ENCODE results near the gene GPATCH4.
"Not testable (repeated sequence)": the region's sequence is repeated elsewhere in the genome, so short reads cannot be mapped to it uniquely, and the experiment has no call there.

Gene GPATCH4

DNA sequence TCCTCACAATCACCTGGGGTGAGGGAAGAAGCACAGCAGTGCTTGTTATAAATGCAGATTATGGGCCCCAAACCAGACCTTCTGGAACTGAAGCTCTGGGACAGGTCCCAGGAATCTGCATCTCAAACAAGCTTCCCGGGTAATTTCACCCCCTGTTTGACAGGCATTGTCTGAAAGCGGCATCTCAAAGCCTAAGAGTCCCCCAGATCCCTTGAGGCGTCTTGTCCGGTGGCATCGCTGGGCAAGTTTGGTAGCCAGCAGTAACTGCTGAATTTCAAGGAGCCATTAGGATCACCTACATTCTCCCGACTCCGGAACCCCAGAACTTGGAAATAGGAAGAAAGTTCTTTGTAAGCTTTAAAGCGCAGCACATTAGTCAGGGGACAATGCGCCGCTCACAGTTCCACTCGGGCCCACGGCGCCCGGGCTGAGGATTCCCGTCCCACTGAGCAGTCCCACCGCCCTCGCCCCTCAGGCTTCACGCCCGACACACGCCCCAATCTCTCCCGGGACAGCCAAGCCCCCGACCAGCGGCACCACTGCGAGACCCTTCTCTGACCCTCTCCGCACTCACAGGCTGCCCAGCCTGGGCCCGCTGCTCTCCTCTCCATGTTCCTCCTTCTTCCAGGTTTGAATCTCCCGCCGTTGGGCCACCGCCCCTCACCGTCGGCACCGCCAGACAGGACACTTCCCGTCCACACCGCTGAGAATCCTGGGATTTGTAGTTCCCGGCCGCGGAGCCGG is 29.2 kb downstream of the GPATCH4 start, which contains the start of gene IQGAP3:
Gene IQGAP3 (minus strand): TSS at position 647 of the 744 bp plus-strand sequence. CDS start 36 bp downstream, at position 611.
- peak; percentile 74 for DNase-seq

- DNase-seq = no peak
Measured at GRCh38 chr1:156571261-156571852, 29.9 kb downstream of the GPATCH4 start.

DNA sequence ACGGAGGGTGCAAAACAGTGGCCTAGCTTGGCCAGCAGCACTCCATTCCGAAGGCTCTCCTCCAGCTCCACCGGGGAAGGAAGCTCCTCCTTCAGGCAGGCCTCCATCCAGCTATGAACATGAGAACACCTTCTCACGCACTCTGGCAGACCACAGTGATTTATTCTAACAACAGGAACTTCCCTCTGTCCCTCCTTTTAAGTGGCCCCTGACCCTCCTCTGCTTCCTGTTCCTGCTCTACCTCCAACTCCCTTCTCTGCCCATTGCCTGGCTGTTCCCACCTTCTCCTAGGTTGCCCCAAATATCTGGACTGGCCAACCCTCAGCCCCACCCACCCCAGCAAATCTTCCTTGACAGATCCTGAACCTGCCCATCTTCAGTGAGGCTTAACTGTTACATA is 34.8 kb downstream of the GPATCH4 start:
- no peak for DNase-seq

GRCh38 chr1:156565519-156565918 is 35.8 kb downstream of the GPATCH4 start:
- DNase-seq = no peak

DNA sequence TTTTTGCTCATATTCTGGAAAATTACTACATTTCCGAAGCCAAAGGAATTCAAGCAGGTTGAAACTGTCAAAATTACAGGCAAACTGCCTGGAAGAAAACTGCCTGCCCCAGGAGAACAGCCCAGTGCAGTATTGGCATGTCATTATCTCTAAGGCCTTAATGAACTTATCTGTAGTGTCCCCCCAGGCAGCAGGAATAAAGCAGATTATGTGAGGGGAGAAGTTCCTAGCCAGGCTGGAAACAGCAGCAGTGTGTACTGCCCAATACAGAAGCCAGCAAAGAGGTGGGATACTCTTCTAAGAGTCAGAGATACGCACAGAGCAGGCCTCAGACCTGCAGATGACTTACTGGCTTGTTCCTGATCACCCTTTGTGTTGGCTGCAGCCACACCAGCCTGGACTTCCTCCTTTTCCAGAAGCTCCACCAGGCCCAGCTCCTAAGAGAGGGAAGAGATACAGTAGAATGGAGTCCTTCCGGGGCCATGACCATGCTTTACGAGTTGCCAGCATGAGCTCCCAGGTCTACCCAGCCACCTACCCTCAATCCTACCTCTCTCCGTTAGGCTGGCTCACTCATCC is 40.6 kb downstream of the GPATCH4 start:
- DNase-seq = no peak

GRCh38 chr1:156559797-156560385 is 41.4 kb downstream of the GPATCH4 start:
- DNase-seq = no peak

DNA sequence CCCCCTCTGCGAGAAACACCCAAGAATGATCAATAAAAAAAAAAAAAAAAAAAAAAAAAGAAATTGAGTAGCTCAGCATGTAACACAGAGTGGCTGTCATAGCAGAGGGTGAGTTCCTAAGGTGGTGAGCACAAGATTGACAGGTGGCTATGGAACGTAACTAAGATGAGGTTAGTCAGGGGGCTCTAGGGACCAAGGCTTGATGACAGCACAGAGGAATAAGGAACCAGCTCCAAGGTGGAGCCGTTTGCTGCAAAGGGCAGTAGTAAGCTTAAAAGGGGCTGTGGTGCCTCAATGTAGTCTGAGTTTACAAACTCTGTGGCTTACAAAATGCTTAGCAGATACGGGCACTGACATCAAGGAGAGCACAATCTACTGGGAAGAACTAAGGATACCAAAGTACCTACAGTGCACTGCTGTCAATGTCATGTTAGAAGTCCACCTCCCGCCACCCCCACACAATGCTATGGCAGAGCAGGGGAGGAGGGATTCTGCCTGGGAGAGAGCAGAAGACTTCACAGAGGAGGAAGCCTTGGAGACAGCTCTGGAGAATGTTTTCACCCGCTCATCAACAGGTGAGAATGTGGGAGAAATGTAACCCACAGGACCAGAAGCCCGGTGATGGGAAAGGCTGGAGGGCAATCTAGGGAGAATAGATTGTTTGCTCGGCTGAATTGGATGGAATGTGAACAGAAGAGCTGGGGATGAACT is 42.0 kb downstream of the GPATCH4 start:
- no peak for DNase-seq

- no peak for DNase-seq
Measured at GRCh38 chr1:156556354-156556753, 44.9 kb downstream of the GPATCH4 start.

DNA sequence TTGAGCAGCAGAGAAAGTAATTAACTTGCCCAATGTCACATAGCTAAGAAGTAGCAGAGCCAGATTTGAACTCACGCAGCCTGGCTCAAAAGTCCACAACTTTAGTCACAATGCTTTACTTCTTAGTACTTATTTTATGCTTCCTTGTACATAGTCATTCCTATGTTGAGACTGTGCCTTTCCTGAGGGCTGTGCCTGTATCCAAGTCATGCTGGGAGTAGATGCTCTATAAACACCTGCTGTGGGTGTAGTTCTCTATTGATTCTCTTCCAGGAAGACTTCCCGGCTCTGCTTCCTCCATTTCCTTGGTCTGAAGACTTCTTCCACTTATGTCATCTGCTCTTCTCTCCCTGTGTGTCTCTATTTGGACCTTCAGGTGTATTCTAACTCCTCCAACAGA is 45.6 kb downstream of the GPATCH4 start:
- no peak for DNase-seq

DNA sequence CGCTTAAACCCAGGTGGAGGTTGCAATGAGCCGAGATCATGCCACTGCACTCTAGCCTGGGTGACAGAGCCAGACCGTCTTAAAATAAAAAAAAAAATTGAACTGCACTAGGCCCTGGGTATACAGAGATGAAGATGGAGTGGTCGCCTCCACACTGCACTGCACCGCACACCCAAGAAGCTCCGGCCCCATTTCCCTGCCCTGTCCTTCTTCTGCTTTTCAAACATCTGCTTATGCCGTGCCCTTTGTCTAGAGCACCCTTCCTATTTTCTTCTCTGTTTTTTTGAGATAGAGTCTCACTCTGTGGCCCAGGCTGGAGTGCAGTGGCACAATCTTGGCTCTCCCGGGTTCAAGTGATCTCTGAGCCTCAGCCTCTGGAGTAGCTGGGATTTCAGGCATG is 46.3 kb downstream of the GPATCH4 start:
- no peak for DNase-seq

DNA sequence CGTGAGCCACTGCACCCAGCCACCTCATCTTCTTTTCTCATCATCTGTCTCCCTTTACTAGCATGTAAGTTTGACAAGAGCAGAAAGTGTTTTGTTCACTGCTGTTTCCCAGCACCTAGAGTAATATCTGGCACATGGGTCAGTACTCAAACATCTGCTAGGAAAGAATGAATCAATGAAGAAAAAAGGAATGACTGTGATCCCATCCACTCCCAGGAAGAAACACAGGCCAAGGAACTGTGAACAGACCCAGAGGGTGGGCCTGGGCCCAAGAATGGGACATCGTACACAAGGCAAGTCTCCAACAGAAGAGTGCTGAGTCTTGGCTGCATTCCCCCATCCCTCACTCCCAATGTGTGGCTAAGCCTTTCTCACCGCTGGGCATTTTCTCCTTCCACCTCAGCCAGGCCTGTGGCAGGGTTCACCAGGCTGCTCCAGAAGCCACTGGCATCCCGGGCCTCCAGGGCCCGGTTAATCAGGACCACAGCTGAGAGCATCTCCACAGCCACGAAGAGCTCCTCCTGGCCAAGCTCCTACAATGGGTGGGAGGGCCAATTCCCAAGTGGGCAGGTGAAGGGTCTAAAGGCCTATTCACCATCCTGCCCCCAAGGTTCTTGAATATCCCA is 47.3 kb downstream of the GPATCH4 start:
- DNase-seq = no peak

DNA sequence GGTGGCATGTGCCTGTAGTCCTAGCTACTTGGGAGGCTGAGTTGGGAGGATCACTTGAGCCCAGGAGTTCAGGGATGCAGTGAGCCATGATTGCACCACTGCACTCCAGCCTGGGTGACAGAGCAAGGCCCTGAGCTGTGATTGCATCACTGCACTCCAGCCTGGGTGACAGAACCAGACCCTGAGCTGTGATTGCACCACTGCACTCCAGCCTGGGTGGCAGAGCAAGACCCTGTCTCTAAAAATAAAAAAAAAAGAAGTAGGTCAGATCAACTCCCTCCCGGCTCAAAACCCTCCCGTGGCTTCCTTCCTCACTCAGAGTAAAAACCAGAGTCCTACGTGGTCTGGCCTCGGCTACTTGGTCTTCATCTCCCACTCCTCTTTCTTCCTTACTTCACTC is 48.3 kb downstream of the GPATCH4 start:
- not testable (repeated sequence) for DNase-seq

GRCh38 chr1:156552518-156552917 is 48.8 kb downstream of the GPATCH4 start:
- DNase-seq = no peak

DNA sequence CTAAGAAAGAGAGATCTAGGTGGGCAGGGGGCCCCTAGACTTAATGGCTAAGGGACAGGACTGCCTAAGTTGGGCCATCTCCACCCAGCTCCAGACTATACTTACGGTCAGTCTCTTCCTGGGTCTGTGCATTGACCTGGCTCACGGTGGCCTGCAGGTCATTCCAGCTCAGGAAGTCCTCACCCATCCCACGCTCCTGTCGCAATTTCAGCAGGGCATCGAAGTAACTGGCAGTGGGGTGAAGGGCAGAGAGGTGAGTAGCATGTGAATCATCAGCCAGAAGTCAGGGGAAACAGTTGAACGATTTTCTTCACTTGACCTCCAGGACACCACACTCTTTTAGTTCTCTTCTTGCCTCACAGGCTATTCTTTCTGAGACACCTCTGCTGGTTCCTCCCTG is 49.4 kb downstream of the GPATCH4 start:
- DNase-seq = no peak

- DNase-seq = no peak
Measured at GRCh38 chr1:156551066-156551643, 50.1 kb downstream of the GPATCH4 start.

- DNase-seq = no peak
Measured at GRCh38 chr1:156550346-156550745, 50.9 kb downstream of the GPATCH4 start.

DNA sequence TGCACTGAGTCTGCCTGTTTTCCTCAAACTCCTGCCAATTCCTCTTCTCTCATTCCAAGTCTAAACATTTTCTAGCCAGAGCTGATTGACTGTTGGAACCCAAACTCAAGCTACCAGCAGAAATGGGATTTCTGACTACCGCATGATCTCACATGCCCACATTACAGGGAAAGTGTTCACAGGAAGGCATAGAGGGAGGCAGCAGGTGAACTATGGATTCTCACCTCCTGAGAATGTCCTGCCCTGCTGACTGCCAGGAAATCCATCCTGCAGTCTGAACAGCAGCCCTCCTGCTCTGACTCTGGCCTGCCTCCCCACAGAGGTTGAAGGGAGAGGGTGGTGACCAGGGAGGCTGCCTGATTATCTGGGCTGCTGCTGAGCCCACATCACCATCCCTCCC is 51.4 kb downstream of the GPATCH4 start:
- DNase-seq = no peak

DNA sequence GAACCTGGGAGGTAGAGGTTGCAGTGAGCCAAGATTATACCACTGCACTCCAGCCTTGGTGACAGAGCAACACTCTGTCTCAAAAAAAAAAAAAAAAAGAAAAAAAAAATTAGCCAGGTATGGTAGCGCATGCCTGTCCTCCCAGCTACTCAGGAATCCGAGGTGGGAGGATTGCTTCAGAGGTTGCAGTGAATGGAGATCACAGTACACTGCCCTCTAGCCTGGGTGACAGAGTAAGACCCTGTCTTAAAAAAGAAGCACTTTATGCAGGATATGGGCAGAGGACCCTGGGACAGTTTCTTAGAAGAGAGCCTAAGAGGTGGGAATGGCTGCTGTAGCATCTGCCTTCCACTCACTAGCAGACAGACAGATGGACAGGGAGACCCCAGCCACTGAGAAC is 51.9 kb downstream of the GPATCH4 start:
- DNase-seq = no peak

DNA sequence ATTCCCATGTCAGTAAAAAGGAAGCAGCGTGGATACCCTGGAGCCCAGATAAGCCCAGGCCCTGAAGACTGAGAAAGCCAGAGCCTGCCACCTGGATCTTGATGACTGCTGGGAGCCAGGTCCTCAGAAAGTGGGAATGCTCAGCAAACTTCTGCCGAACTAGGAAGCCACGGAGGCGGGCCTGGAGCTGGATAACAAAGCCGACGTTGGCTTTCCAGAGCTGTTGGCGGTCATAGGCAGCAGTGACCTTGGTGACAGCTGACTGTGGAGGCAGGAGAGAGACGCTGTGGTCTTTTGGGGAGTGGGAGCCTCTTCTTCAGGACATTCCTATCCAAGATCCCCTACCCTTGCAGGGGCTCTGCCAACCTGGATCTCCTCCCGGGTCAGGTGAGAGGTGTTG is 53.3 kb downstream of the GPATCH4 start:
- no peak for DNase-seq

DNA sequence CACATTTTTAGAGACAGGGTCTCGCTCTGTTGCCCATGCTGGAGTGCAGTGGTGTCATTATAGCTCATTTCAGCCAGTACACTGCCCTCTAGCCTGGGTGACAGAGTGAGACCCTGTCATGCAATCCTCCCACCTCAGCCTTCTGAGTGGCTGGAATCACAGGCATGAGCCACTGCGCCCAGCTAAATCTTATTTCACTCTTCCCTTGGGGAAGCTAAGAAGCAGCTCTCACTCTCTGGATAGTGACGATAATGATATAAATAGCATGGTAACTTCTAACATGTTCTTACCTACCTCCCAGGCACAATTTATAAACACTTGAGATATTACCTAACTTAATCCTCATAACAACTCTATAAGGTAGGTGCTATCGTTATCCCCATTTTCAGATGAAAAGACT is 53.8 kb downstream of the GPATCH4 start:
- no peak for DNase-seq

- no peak for DNase-seq
Measured at GRCh38 chr1:156546267-156546666, 55.0 kb downstream of the GPATCH4 start.

DNA sequence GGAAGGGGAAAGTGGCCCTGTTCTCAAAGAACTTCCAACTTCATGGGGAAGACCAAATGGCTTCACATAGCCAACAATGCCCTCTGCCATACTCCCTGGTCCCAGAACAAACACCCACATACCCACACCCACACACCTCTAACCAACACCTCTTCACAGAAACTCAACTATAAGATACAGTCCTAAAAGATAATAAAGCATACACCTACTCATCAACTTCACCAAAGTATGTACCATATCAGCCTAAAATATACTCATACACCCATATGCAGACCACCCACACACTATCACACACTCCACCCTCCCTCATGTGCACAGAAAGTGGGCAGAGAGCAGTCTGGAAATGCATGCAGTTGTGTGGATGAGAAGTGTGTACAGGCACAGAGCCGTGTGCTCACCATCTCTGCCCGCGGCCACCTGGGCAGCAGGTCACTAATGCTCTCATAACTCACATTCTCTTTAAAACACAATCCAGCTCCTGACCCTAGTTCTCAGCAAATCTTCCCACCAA is 56.6 kb downstream of the GPATCH4 start:
- no peak for DNase-seq

Measured in NCI-H446 treated with DMSO at 0.1 percent for 48 hours (cell line).